ENCODE data around the gene SLC35C1.

- TF ChIP-seq YY1 (IDR thresholded peaks at IDR 0.05; ENCODE audit: borderline replicate concordance in 1 of 3, control insufficient read depth in 1 of 3, extremely low read depth in 1 of 3, insufficient read depth in 3 of 3, insufficient read length in 1 of 3, insufficient replicate concordance in 2 of 3, low read depth in 1 of 3, low read length in 2 of 3) (no peak), TAF15 (IDR thresholded peaks at IDR 0.05; ENCODE audit: low read depth, low read length) (no peak), CTCF (IDR thresholded peaks at IDR 0.05 in 2 of 3, conservative IDR thresholded peaks at IDR 0.05 in 1 of 3; ENCODE audit: insufficient read depth in 2 of 3, low read depth in 1 of 3, low read length in 3 of 3) (no peak), ZNF583 (CRISPR knock-in tag; IDR thresholded peaks at IDR 0.05) (no peak), TAF1 (IDR thresholded peaks at IDR 0.05; ENCODE audit: control insufficient read depth, extremely low read depth, insufficient read depth, low read length, severe bottlenecking) (no peak), SIN3B (IDR thresholded peaks at IDR 0.05; ENCODE audit: low read depth) (no peak), PURB (CRISPR knock-in tag; IDR thresholded peaks at IDR 0.05; ENCODE audit: low read depth) (no peak), BMI1 (IDR thresholded peaks at IDR 0.05; ENCODE audit: low read length) (no peak), TARDBP (IDR thresholded peaks at IDR 0.05) (no peak), CBX3 (IDR thresholded peaks at IDR 0.05; ENCODE audit: borderline replicate concordance in 1 of 2, low read length in 2 of 2) (no peak), ZBTB43 (CRISPR knock-in tag; IDR thresholded peaks at IDR 0.05) (no peak), BACH1 (tag; IDR thresholded peaks at IDR 0.05) (no peak)
These were observed 30.9 kb upstream of the SLC35C1 start for GRCh38 chr11:45773786-45774655.

Data from K562 (cell line).